Measurements from ENCODE around the gene BRCA1. TPM values are rescaled to one million over a fixed set of nuclear protein-coding genes. Genes with fewer than 3 reads are reported as not detected.

BRCA1 gene
- total RNA-seq, result 11.2 and 33.5 TPM in 2 replicates

DNA sequence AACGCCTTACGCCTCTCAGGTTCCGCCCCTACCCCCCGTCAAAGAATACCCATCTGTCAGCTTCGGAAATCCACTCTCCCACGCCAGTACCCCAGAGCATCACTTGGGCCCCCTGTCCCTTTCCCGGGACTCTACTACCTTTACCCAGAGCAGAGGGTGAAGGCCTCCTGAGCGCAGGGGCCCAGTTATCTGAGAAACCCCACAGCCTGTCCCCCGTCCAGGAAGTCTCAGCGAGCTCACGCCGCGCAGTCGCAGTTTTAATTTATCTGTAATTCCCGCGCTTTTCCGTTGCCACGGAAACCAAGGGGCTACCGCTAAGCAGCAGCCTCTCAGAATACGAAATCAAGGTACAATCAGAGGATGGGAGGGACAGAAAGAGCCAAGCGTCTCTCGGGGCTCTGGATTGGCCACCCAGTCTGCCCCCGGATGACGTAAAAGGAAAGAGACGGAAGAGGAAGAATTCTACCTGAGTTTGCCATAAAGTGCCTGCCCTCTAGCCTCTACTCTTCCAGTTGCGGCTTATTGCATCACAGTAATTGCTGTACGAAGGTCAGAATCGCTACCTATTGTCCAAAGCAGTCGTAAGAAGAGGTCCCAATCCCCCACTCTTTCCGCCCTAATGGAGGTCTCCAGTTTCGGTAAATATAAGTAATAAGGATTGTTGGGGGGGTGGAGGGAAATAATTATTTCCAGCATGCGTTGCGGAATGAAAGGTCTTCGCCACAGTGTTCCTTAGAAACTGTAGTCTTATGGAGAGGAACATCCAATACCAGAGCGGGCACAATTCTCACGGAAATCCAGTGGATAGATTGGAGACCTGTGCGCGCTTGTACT is at the start of gene BRCA1:
BRCA1 (minus strand) TSS at position 232 of the 834 bp plus-strand sequence. CDS start 1,268 bp downstream, outside the sequence.

DNA sequence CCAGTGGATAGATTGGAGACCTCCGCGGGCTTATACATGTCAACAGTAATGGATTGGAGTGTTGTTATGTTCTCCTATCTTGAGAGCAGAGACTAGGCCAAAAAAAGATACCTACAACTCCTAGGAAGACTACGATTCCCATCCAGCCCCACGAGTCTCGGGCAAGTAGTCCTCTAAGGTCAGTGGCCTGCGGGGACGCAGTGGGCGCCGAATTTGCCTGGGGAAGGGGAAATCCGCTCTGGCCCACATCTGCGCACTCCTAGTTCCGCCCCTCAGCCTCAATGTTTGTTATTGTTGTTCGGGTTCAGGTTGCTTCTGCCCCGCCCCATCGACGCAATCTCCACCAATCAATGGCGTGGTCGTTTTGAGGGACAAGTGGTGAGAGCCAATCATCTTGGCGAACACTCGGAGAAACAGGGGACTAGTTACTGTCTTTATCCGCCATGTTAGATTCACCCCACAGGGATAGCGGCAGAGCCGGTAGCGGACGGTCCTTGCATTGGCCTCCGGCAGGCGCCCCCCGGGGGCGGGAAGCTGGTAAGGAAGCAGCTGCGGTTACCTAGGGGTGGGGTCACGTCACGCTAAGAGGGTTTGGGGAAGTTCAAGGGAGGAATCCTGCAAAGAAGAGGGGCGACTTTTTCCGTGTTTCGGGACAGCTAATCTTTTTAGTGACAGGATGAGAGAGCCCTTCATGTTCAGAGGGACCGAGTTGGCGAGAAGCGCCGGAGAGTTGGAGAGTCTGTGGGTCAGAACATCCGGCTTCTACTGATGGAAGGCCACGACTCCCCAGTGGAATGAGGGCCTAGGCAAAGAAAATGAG is 45.8 kb upstream of the BRCA1 start, which contains the start of gene NBR1:
NBR1 (plus strand) TSS at position 449 of the 820 bp plus-strand sequence. CDS start 4,586 bp downstream, outside the sequence.

DNA sequence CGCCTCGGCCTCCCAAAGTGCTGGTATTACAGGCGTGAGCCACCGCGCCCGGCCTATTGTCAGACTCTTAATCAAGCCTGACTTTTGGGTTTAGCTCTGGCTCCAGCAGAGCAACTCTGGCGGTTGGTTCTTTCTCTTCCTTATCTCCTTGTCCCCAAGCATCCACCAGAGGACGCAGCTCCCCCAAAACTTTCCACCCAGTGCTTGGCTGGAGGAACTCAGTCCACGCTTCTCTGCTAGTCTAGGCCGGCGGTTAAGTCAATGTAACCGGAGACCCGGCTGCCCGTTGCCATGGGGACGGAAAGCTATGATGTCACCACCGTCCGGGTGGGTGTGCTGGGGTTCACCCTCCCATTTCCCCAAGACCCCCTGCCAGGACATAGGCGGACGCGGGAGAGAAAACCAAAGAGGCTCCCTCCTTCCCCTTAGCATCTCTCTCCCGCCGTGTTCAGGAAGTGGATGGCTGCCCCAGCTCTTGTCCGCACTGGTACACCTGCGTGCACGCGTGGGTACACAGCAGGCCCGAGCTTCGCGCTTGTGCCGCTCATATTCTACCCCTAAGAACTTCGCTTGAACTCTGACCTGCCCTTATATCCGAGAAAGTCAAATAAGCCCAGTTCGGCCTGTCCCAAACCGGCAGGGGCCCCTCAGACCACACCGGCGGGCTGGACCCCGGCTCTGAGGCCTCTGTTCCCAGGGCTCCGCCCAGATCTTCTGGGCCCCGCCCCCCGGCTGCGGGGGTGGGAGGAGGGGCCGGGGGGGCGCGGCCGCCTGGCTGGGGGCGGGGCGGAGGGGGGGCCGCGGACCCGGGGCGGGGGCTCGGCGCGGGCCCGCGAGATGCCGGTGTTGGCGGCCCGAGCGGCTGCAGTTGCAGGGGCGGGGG is 100.5 kb downstream of the BRCA1 start, which contains the start of gene RND2:
RND2 (plus strand) TSS at position 825 of the 883 bp plus-strand sequence. CDS start 117 bp downstream, outside the sequence.

DNA sequence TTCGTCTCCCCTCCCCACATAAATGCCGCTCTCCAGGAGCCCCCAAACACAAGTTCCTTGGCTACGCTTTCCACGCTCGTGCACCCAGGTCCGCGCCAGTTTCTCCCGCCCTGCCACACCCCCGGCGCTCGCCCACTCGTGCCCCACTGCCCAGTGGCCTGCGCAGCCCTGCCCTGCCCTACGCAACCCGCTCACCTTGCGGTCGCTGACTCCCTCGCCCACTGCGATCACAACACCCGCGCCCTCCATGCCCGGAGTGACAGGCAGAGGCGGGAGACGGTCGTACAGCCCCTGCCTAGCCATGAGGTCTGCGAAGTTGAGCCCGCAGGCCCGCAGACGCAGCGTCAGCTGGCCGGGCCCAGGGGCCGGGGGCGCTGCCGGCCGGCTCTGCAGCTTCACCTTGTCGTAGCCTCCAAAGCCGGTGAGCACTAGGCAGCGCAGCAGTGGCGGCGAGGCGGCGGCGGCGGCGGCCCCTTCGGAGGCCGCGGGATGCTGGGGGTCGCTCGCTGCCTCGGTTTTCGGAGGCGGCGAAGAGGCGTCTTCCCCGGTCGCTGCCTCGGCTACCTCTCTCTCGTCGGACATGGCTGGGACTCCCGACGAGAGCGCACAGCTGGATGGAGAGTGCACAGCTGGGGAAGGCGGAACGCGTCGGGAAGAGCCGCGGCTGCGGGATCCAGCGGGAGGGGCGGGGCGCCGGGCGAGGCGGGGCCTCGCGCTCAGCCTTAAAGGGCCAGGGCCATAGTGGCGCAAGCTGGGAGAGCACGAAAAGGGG is 103.2 kb downstream of the BRCA1 start, which contains the start of gene VAT1:
VAT1 (minus strand) TSS at position 645 of the 772 bp plus-strand sequence; CDS start at position 582, 63 bp downstream.

DNA sequence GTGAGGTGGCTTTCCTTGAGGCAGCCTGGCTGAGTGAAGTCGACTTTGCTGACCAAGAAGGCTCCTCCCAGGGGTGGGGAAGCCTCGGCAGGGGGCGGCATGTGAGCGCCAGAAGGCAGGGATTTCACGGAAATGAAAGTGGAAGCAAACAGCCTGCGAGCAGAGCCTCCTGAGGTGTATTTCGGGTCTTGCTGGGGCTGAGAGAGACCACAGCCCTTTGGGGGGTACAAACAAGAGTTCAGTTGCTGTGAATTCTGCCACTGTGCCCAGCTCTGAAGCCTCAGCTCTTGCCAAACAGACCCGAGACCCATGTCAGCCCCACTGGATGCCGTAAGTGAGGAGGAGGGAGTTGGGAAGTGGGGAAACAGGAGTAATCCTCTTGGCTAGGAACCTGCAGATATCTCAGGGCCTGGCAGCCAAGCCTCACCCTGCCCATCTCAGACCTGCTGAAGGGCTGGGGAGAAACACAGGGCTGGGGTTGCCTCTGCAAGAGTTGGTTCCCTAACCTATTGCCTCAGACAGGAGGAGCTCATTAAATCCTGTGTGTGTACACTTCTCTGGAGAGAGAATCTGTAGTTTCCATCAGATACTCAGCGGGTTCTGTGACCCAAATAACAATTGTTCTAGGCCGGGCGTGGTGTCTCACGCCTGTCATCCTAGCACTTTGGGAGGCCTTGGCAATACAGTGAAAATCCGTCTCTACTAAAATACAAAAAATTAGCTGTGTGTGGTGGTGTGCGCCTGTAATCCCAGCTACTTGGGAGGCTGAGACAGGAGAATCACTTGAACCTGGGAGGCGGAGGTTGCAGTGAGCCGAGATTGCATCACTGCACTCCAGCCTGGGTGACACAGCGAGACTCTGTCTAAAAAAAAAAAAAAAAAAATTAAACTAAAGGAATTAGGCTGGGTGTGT is 118.3 kb downstream of the BRCA1 start, which contains the start of gene IFI35:
IFI35 (plus strand) TSS at position 146 of the 913 bp plus-strand sequence; CDS start at position 310, 164 bp downstream.

DNA sequence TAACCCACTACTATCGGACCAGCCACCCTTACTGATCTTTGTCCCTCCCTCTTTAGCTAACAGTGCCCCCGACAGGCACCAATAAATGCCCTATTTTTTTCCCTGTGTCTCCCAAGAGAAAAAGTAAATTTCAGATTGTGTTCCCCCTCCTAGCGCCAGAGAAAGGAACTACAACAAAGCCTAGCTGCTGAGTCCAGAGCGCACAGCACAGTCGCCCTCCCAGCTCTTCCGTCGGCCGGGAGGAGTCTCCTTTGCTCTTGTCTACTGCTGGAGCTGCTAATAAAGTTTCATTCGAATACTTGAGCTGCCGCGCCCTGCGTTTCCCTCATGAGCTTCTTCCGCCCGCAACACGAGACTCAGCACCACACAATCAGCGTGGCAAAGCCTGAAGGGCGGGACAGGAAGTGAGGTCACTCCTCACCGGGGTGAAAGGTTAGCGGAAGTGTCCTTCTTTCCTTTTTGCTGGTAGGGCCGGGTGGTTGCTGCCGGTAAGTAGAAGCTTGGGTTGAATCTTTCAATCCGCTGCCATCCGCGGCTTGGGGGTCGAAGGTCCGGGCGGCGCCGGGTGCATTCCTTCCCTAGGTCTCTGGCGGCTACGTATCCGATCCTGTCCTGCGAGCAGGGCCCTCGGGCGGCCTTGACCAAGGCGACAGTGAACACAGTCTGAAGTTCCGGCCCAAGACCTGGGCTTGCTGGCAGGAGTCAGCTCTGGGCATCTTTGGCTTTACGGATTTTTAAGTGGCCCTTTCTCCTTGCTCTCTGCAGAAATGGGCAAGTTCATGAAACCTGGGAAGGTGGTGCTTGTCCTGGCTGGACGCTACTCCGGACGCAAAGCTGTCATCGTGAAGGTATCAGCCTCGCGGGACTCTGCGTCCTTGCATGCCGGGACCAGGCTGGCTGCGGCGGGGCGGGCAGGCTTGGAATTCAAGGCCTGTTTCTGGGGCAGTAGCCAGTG is 126.9 kb downstream of the BRCA1 start, which contains the start of gene RPL27:
RPL27 (plus strand) TSS at position 436 of the 955 bp plus-strand sequence; CDS start at position 768, 332 bp downstream.

Other genes starting within 250 kb of the BRCA1 start
- gene G6PC1, start 224.6 kb downstream of the BRCA1 start, total RNA-seq, result not detected in 2 replicates
- gene AARSD1, start 160.9 kb downstream of the BRCA1 start, total RNA-seq, result 25.8 and 40.6 TPM in 2 replicates
- 0.19 TPM in 1 of 2 replicates, not detected in the other for gene PTGES3L, start 145.3 kb downstream of the BRCA1 start, total RNA-seq
- 8.2 and 9.3 TPM in 2 replicates for gene RUNDC1, start 144.8 kb downstream of the BRCA1 start, total RNA-seq
- 2,008 and 2,439 TPM in 2 replicates for gene RPL27, start 126.9 kb downstream of the BRCA1 start, total RNA-seq
- 9.9 and 16.0 TPM in 2 replicates for gene IFI35, start 118.6 kb downstream of the BRCA1 start, total RNA-seq
- 116 and 173 TPM in 2 replicates for gene VAT1, start 103.0 kb downstream of the BRCA1 start, total RNA-seq
- 0.08 and 0.23 TPM in 2 replicates for gene RND2, start 100.1 kb downstream of the BRCA1 start, total RNA-seq
- gene NBR1, start 45.9 kb upstream of the BRCA1 start, total RNA-seq, result 52.2 and 64.7 TPM in 2 replicates
- 1.5 and 1.6 TPM in 2 replicates for gene TMEM106A, start 86.5 kb upstream of the BRCA1 start, total RNA-seq
- not detected in 2 replicates for gene CCDC200, start 103.3 kb upstream of the BRCA1 start, total RNA-seq
- not detected in 2 replicates for gene RNU2-1, start 108.6 kb upstream of the BRCA1 start, total RNA-seq

Measured in hair follicular keratinocyte (primary cell).